GM12878 (cell line): ENCODE results near the gene CLIP1. TPM values are rescaled to one million over a fixed set of nuclear protein-coding genes. Genes with fewer than 3 reads are reported as not detected.

Source experiments
- ATAC-seq: fragments of 200-7000 bp; cut with Tn5 transposase; 3 replicates; pipeline ENCODE4 v1.9.1; 2020; ENCODE audit warnings: mild to moderate bottlenecking, moderate library complexity
- BruUV-seq: library from RNA; stranded (reverse); fragments of 400-500 nt; replicated peaks from 2 replicates; lab custom pipeline; 2021; lab: Mats Ljungman, UMichigan
- CTCF ChIA-PET: fragments of 300-600 bp; sonication (Branson Sonifier 250); formaldehyde crosslinking; extraction: SDS; loops from one replicate; lab custom pipeline; 2021; ENCODE audit warnings: inconsistent platforms; lab: Yijun Ruan, JAX
- POLR2A ChIA-PET: fragments of 350-600 bp; formaldehyde crosslinking; extraction: SDS; loops from one replicate; lab custom pipeline; 2021; ENCODE audit warnings: inconsistent platforms; lab: Charles Lee
- RAD21 ChIA-PET: fragments of 300-600 bp; sonication (Branson Sonifier 250); formaldehyde crosslinking; loops from one replicate; lab custom pipeline; 2023; ENCODE audit warnings: antibody characterized with exemption; ENCODE audit not compliant: unreplicated experiment; lab: Charles Lee
- SMC1A ChIA-PET: fragments of 300-600 bp; sonication (Branson Sonifier 250); formaldehyde crosslinking; loops from one replicate; lab custom pipeline; 2023; ENCODE audit not compliant: unreplicated experiment, uncharacterized antibody; lab: Charles Lee
- DNase-seq: peaks from one replicate; pipeline ENCODE4 v3.0.0-alpha.2; 2011; ENCODE audit warnings: low read depth, low spot score
- FAIRE-seq: peaks from 3 replicates; lab custom pipeline; 2011; peaks lifted over from hg19 to GRCh38; lab: Jason Lieb, UNC
- H2AFZ ChIP-seq: 2 replicates; pipeline ENCODE4 v1.6.0; 2011; ENCODE audit warnings: low read depth, low read length, control low read depth; ENCODE audit not compliant: control insufficient read depth
- H3K27ac ChIP-seq: 2 replicates; pipeline ENCODE4 v1.5.1; 2011; ENCODE audit warnings: control low read depth; ENCODE audit not compliant: control insufficient read depth, insufficient read depth
- H3K27me3 ChIP-seq, 2 experiments: replicated peaks in 1 of 2; 2 replicates each; pipeline versions ENCODE4 v1.6.0 to v1.6.1; 2011; ENCODE audit warnings: low read length in 1 of 2; ENCODE audit not compliant: control insufficient read depth in 2 of 2, insufficient read depth in 2 of 2
- H3K36me3 ChIP-seq, 2 experiments: 2 replicates each; pipeline ENCODE4 v1.5.1; 2011; ENCODE audit warnings: low read length in 1 of 2; ENCODE audit not compliant: control insufficient read depth in 2 of 2, insufficient read depth in 2 of 2
- H3K4me1 ChIP-seq: 2 replicates; pipeline ENCODE4 v1.6.1; 2011; ENCODE audit warnings: mild to moderate bottlenecking, low read length, moderate library complexity, mixed read lengths; ENCODE audit not compliant: control insufficient read depth, insufficient read depth
- H3K4me2 ChIP-seq: 2 replicates; pipeline ENCODE4 v1.6.0; 2011; ENCODE audit warnings: control low read depth; ENCODE audit not compliant: control insufficient read depth, insufficient read depth
- H3K4me3 ChIP-seq: fragments of 200-600 bp; sonication (generic); 2 replicates; pipeline ENCODE4 v1.5.1; 2016
- H3K79me2 ChIP-seq: 2 replicates; pipeline ENCODE4 v1.6.0; 2011; ENCODE audit warnings: low read length; ENCODE audit not compliant: control insufficient read depth, insufficient read depth
- H3K9ac ChIP-seq: 2 replicates; pipeline ENCODE4 v1.8.0; 2011; ENCODE audit warnings: low read length, control low read depth, mixed read lengths; ENCODE audit not compliant: control insufficient read depth, insufficient read depth
- H3K9me3 ChIP-seq: replicated peaks from 3 replicates; pipeline ENCODE4 v1.5.1; 2011; ENCODE audit warnings: mild to moderate bottlenecking, low read length; ENCODE audit not compliant: control insufficient read depth, insufficient read depth
- H4K20me1 ChIP-seq: 2 replicates; pipeline ENCODE4 v1.6.0; 2011; ENCODE audit not compliant: control insufficient read depth, insufficient read depth
- ATF7 ChIP-seq: fragments of 450-650 bp; IDR thresholded peaks from 2 replicates; pipeline ENCODE4 v1.6.1; 2016; ENCODE audit warnings: low read depth, mild to moderate bottlenecking
- CHD4 ChIP-seq: fragments of 200-600 bp; sonication (generic); IDR thresholded peaks from 2 replicates; pipeline ENCODE4 v1.6.1; 2016; ENCODE audit warnings: mild to moderate bottlenecking
- CUX1 ChIP-seq: IDR thresholded peaks from 2 replicates; pipeline ENCODE4 v1.6.1; 2012; ENCODE audit warnings: improper control_type of control experiment, low read depth, low read length; ENCODE audit not compliant: insufficient replicate concordance
- ETV6 ChIP-seq, 2 experiments: fragments of 450-650 bp in 1 of 2; IDR thresholded peaks in 1 of 2; conservative IDR thresholded peaks in 1 of 2; 2 replicates each; pipeline ENCODE4 v1.6.1; 2014; ENCODE audit warnings: antibody characterized with exemption in 1 of 2, borderline replicate concordance in 1 of 2, low read depth in 1 of 2, mild to moderate bottlenecking in 1 of 2, moderate library complexity in 1 of 2
- GATAD2B ChIP-seq: fragments of 450-650 bp; conservative IDR thresholded peaks from 2 replicates; pipeline ENCODE4 v1.6.1; 2017; ENCODE audit warnings: low read depth, mild to moderate bottlenecking, moderate library complexity
- IRF4 ChIP-seq: IDR thresholded peaks from 2 replicates; pipeline ENCODE4 v1.6.1; 2011; ENCODE audit warnings: low read depth, low read length
- RUNX3 ChIP-seq: IDR thresholded peaks from 2 replicates; pipeline ENCODE4 v1.6.1; 2012; ENCODE audit warnings: low read length, inconsistent platforms
- TAF1 ChIP-seq: IDR thresholded peaks from 2 replicates; pipeline ENCODE4 v1.6.1; 2011; ENCODE audit warnings: mild to moderate bottlenecking, low read depth, low read length, borderline replicate concordance
- ZNF207 ChIP-seq: fragments of 450-650 bp; IDR thresholded peaks from 2 replicates; pipeline ENCODE4 v1.6.1; 2014; ENCODE audit warnings: antibody characterized with exemption, mild to moderate bottlenecking, borderline replicate concordance
- WGBS: methylation state at CpG from one replicate; pipeline ENCODE4 v1.1.6; 2016; ENCODE audit warnings: low lambda C conversion rate; ENCODE audit not compliant: insufficient replicate concordance, insufficient coverage; ENCODE audit errors: missing lambda C conversion rate; 5-methylcytosine and 5-hydroxymethylcytosine counted together
- in situ Hi-C: fragments of 300-500 bp; cut with MboI; formaldehyde crosslinking; loops from 9 replicates; pipeline ENCODE4 v1.14.3; 2018; ENCODE audit warnings: mixed read lengths
- intact Hi-C: fragments of 100-400 bp; cut with micrococcal nuclease; formaldehyde crosslinking; loops from one replicate; pipeline ENCODE4 v1.14.2; 2022; ENCODE audit not compliant: unreplicated experiment
- polyA plus RNA-seq, 11 experiments: library from polyadenylated mRNA; depleted of rRNA in 4 of 11; unstranded in 6 of 11; stranded (reverse) in 5 of 11; fragments of >200 nt; fragmentation: Nextera tagmentation in 4 of 11; fragmentation: Illumina TruSeq in 1 of 11; extraction: Ambion mirVana in 4 of 11; extraction: Trizol in 1 of 11; gene quantifications; 1 replicate in 1 of 11; 2 replicates in 10 of 11; pipeline versions ENCODE4 v1.2.1 to v1.2.3, GENCODE V29; 2011 to 2016; ENCODE audit warnings: inconsistent platforms in 2 of 11, missing spikeins in 2 of 11, low read depth in 1 of 11
- total RNA-seq, 4 experiments: library from RNA; depleted of rRNA in 3 of 4; stranded (reverse); fragments of >200 nt in 3 of 4; fragmentation: Illumina TruSeq in 1 of 4; extraction: Trizol in 1 of 4; gene quantifications; 2 replicates each; pipeline versions ENCODE4 v1.2.1 to v1.2.3, GENCODE V29; 2013 to 2021

The CLIP1 gene
- total and polyA plus RNA-seq, 10 of the 15 experiments (the other 5 are each of a cell fraction or from before 2014, with no cell fraction given): 6.0 to 45.4 (median 25.2) TPM

- H3K27ac ChIP-seq: no peak overlapping the region
- RAD21 ChIA-PET: no interaction called here
- no peak overlapping the region for H2AFZ ChIP-seq
- no peak for TF ChIP-seq TAF1
- TF ChIP-seq CHD4: no peak
- TF ChIP-seq ATF7: 0 out of 2 replicates have a peak, but pooled peaks have one; percentile 18
- intact Hi-C loops (no loop called here), in situ Hi-C loops (no loop called here)
- no TSS peak for BruUV-seq
- no peak overlapping the region for H3K4me2 ChIP-seq
- H3K9ac ChIP-seq: no peak overlapping the region
- POLR2A ChIA-PET: interaction anchor here (0.6 kb wide), 1 partner anchor 175 kb away, joined by 5 read pairs; no protein-coding TSS in a partner anchor
- WGBS: 96% methylated on average over 18 of the region's 18 CpGs
- no peaks in the 10 kb centered on the region for H3K9me3 ChIP-seq
- H3K79me2 ChIP-seq: no peaks in the 10 kb centered on the region
- H4K20me1 ChIP-seq: no peaks in the 10 kb centered on the region
- no peak for DNase-seq
- H3K4me3 ChIP-seq: no peak overlapping the region
- CTCF ChIA-PET: interaction anchor here (0.9 to 3.1 kb wide), 4 partner anchors 11 to 328 kb away, joined by 3 to 17 read pairs (median 12); no protein-coding TSS in a partner anchor
- no peak for ATAC-seq
- SMC1A ChIA-PET: interaction anchor here (1.0 to 2.1 kb wide), 4 partner anchors 8 to 14 kb away, joined by 3 to 7 read pairs (median 5); no protein-coding TSS in a partner anchor
- peaks cover 7 to 18% of the 10 kb centered on the region in 2 experiments; a peak in 3 of 4 replicates for H3K36me3 ChIP-seq
- no peaks in the 10 kb centered on the region for H3K27me3 ChIP-seq
- H3K4me1 ChIP-seq: no peaks in the 10 kb centered on the region
- no peak for FAIRE-seq
Observed at GRCh38 chr12:122323311-122324019, 99.0 kb downstream of the CLIP1 start.

- Histone ChIP-seq H2AFZ (no peak overlapping the region), H3K79me2 (no peaks in the 10 kb centered on the region), H3K4me2 (no peak overlapping the region), H3K27me3 (no peaks in the 10 kb centered on the region), H3K27ac (no peak overlapping the region), H3K4me1 (no peaks in the 10 kb centered on the region), H3K9ac (no peak overlapping the region), H3K4me3 (no peak overlapping the region), H4K20me1 (no peaks in the 10 kb centered on the region), H3K36me3 (peaks cover 2 to 18% of the 10 kb centered on the region in 2 experiments; a peak in 3 of 4 replicates), H3K9me3 (no peaks in the 10 kb centered on the region)
- FAIRE-seq (no peak), ATAC-seq (no peak), DNase-seq (no peak)
- in situ Hi-C loops: no loop called here
- ChIA-PET POLR2A (no interaction called here), CTCF (interaction anchor here (0.8 to 3.1 kb wide), 3 partner anchors 12 to 33 kb away, joined by 3 to 17 read pairs (median 4); no protein-coding TSS in a partner anchor), SMC1A (interaction anchor here (1.0 to 1.6 kb wide), 4 partner anchors 11 to 48 kb away, joined by 3 to 4 read pairs (median 4); no protein-coding TSS in a partner anchor), RAD21 (no interaction called here)
- 95% methylated on average over 8 of the region's 8 CpGs for WGBS
- intact Hi-C loops: no loop called here
- BruUV-seq: no TSS peak
- TF ChIP-seq RUNX3: no peak
- no peak for TF ChIP-seq CUX1
- no peak for TF ChIP-seq ZNF207
- TF ChIP-seq ETV6 (conservative IDR thresholded peaks at IDR 0.05 in 1 of 2, IDR thresholded peaks at IDR 0.05 in 1 of 2; ENCODE audit: borderline replicate concordance in 1 of 2, low read depth in 1 of 2): no peak
- TF ChIP-seq TAF1: no peak
- TF ChIP-seq IRF4: no peak
- TF ChIP-seq GATAD2B: no peak
- no peak for TF ChIP-seq CHD4
Observed at GRCh38 chr12:122322501-122322900, 100.0 kb downstream of the CLIP1 start.
